Lower leg skin (tissue), 4 donors: ENCODE data around the gene EHBP1. TPM values are rescaled to one million over a fixed set of nuclear protein-coding genes. Genes with fewer than 3 reads are reported as not detected.

ENCODE experiments used
- DNase-seq, 2 donors: peaks; one replicate each; pipeline ENCODE4 v3.0.0-alpha.2; 2019; ENCODE audit warnings: low spot score in 2 of 2
- H3K4me3 ChIP-seq: fragments of 200-600 bp; sonication (generic); 2 replicates; pipeline ENCODE4 v1.5.1; 2017; ENCODE audit warnings: mild to moderate bottlenecking, low read depth; ENCODE audit not compliant: poor library complexity, severe bottlenecking
- POLR2A ChIP-seq, 2 donors: fragments of 450-650 bp; IDR thresholded peaks; one replicate each; pipeline ENCODE4 v1.6.1; 2016 to 2017; ENCODE audit warnings: antibody characterized with exemption in 2 of 2, mild to moderate bottlenecking in 1 of 2, moderate library complexity in 1 of 2
- WGBS, 2 donors: methylation state at CpG; one replicate each; pipeline ENCODE4 v1.1.5; 2018; 5-methylcytosine and 5-hydroxymethylcytosine counted together
- intact Hi-C: fragments of 100-400 bp; cut with DNase I; formaldehyde crosslinking; loops from one replicate; pipeline ENCODE4 v1.15.0; 2023; ENCODE audit warnings: low total_unique reads
- total RNA-seq, 4 donors: library from RNA; depleted of rRNA; stranded (reverse); fragments of >200 nt; gene quantifications; one replicate each; pipeline ENCODE4 v1.1.0, GENCODE V29; 2016
- TF ChIP-seq, protein P1 (sequence below), 3 donors: fragments of 450-650 bp; IDR thresholded peaks; one replicate each; pipeline ENCODE4 v1.5.1; 2016; ENCODE audit warnings: antibody characterized with exemption in 3 of 3, mild to moderate bottlenecking in 3 of 3, moderate library complexity in 2 of 3

The EHBP1 gene
- total RNA-seq, 4 donors from 2014 or later = 33.8 to 67.8 (median 51.2) TPM

DNA sequence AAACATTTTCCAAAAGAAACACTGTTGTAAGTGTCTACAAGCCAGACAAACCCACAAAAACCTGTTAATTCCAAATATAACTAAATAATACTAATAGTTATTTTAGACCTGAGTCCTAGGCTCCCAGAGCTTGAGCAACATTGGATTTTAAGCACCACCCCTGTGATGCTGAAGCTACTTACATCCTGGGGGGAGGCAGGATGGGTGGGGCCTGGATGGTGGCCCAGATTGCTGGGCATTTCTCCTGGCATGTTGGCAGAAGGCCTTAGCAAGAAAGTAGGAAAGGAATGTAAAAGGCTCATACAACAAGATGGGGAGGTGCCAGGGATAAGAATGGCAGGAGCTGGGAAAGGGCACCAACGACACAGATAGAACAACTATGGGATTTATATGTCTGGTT is 294.4 kb downstream of the EHBP1 start:
- H3K4me3 ChIP-seq = no peak overlapping the region
- TF ChIP-seq, protein P1, sequence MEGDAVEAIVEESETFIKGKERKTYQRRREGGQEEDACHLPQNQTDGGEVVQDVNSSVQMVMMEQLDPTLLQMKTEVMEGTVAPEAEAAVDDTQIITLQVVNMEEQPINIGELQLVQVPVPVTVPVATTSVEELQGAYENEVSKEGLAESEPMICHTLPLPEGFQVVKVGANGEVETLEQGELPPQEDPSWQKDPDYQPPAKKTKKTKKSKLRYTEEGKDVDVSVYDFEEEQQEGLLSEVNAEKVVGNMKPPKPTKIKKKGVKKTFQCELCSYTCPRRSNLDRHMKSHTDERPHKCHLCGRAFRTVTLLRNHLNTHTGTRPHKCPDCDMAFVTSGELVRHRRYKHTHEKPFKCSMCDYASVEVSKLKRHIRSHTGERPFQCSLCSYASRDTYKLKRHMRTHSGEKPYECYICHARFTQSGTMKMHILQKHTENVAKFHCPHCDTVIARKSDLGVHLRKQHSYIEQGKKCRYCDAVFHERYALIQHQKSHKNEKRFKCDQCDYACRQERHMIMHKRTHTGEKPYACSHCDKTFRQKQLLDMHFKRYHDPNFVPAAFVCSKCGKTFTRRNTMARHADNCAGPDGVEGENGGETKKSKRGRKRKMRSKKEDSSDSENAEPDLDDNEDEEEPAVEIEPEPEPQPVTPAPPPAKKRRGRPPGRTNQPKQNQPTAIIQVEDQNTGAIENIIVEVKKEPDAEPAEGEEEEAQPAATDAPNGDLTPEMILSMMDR (IDR thresholded peaks at IDR 0.05) = no peak
- no peak for TF ChIP-seq POLR2A (IDR thresholded peaks at IDR 0.05)
- no peak for DNase-seq
- WGBS, 2 donors = 31 to 54% methylated on average over 1 of the region's 1 CpG
- intact Hi-C loops = no loop called here

DNA sequence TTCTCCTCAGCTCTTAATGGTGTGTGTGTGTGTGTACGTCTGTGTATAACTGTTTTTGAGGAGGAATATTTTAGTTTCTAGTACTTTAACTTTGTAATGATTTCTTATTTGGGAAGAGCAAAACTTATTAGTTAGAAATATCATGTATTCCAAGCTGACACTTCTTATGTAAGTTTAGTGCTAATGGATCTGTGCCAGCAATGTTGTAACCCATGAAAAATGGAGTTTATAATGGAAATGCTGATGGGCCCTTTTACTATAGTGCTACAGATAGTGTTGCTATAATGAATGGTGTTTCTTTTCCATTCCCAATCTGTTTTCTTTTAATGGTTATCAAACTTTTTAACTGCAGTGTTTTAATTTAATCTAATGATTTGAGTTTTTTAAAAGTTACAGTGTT is 295.3 kb downstream of the EHBP1 start:
- DNase-seq = no peak
- TF ChIP-seq POLR2A (IDR thresholded peaks at IDR 0.05) = no peak
- TF ChIP-seq, protein P1 (IDR thresholded peaks at IDR 0.05) = no peak
- WGBS, 2 donors = 70 to 83% methylated on average over 1 of the region's 1 CpG

DNA sequence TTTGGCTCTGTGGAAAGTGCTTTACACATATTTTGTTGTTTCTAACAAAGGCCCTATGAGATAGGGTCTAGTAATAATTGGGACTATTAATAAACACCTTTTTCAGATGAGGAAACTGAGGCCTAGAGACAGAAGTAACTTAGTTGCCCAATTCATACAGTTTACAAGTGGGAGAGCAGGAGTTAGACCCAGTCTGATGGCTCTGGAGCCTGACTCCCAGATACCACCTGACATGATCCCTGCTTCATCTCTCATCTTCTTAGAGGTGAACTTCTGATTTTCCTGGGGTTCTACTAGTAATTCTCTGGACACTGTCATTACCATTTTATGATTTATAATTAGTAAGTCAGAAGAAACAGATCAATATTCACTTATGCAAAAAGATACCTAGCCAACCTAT is 296.1 kb downstream of the EHBP1 start:
- H3K4me3 ChIP-seq = no peak overlapping the region
- no peak for DNase-seq
- intact Hi-C loops = no loop called here
- no peak for TF ChIP-seq POLR2A (IDR thresholded peaks at IDR 0.05)
- TF ChIP-seq, protein P1 (IDR thresholded peaks at IDR 0.05) = no peak

More for the DNA sequence above, 295.3 kb downstream of the EHBP1 start:
- H3K4me3 ChIP-seq = no peak overlapping the region
- intact Hi-C loops = no loop called here

DNA sequence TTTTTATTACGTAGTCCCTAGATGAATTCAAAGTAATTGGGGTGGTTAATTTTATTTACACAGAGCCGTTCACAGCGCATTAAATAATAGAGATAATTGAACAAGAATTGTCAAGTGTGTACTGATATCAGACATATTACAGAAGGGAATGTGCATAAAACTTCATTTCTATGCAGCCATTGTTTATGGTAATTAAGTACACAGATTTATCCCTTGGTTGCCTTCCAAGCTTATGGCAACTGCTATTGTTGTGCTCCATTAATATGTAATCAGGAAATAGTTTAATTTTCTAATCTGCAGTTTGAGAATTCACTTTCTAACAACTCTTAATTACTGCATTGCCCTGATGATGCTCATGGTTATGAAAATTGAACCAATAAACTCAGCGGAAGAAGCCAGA is 297.8 kb downstream of the EHBP1 start:
- WGBS, 2 donors = 92 to 93% methylated on average over 4 of the region's 4 CpGs
- intact Hi-C loops = no loop called here
- DNase-seq = no peak
- TF ChIP-seq, protein P1 (IDR thresholded peaks at IDR 0.05) = no peak
- no peak for TF ChIP-seq POLR2A (IDR thresholded peaks at IDR 0.05)
- no peak overlapping the region for H3K4me3 ChIP-seq

DNA sequence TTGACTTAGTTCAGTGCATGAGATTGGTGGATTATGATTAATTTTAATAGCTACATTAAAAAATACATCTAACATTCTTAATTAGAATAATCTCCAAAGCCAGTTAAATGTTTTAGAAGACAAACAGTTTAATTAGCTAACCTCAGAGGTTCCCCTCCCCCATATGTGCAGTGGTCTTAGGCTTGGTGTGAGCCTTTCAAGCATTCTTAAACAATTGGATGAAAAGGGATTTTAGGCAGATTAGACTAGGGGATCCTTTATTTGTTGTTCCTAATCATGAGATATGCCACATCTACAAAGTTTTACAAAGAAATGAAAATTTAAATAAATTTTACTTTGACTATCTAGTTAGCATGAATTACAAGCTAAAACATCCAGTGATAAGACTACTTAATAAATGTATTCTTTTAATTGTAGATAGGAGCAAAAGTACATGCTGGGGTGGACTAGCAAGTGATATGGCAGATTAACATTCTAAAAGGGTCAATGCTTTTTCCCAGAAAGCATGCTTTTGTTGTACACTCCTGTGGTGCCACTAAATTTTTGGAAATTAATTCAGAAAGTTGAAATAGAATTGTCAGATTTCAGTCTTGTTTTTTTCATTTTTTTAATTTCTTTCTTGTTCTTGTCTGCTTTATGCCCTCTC is 302.4 kb downstream of the EHBP1 start:
- TF ChIP-seq POLR2A (IDR thresholded peaks at IDR 0.05) = no peak
- TF ChIP-seq, protein P1 (IDR thresholded peaks at IDR 0.05) = no peak
- no peak overlapping the region for H3K4me3 ChIP-seq
- no peak for DNase-seq
- intact Hi-C loops = no loop called here

DNA sequence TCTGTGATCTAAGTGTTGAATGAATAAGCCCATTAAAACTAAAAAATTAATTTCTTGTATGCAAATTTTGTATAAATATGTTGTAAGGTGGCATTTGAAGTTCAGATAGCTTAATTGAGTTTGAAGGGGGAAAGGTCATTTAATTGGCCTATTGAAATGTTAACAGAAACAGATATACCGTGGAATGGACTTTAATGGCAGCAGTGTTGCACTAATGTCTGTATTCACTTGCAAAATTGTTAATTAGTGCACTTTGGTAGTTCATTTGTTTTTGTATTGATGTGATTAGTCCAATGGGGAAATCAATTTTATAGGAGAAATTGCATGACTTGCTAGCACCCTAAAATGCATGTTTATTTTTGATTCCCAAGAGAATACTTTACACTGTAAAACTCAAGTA is 303.3 kb downstream of the EHBP1 start:
- DNase-seq = no peak
- H3K4me3 ChIP-seq = no peak overlapping the region
- intact Hi-C loops = no loop called here
- 96 to 100% methylated on average over 1 of the region's 1 CpG for WGBS, 2 donors
- TF ChIP-seq, protein P1 (IDR thresholded peaks at IDR 0.05) = no peak
- no peak for TF ChIP-seq POLR2A (IDR thresholded peaks at IDR 0.05)
